RKO (cell line): Measurements from ENCODE around the gene TOP1.

Source experiments
- DNase-seq: peaks from one replicate; pipeline ENCODE4 v3.0.0-alpha.2; 2016; ENCODE audit warnings: low spot score

Gene TOP1

GRCh38 chr20:41038149-41038877 lies 9.7 kb downstream of the TOP1 start:
- no peak for DNase-seq

DNA sequence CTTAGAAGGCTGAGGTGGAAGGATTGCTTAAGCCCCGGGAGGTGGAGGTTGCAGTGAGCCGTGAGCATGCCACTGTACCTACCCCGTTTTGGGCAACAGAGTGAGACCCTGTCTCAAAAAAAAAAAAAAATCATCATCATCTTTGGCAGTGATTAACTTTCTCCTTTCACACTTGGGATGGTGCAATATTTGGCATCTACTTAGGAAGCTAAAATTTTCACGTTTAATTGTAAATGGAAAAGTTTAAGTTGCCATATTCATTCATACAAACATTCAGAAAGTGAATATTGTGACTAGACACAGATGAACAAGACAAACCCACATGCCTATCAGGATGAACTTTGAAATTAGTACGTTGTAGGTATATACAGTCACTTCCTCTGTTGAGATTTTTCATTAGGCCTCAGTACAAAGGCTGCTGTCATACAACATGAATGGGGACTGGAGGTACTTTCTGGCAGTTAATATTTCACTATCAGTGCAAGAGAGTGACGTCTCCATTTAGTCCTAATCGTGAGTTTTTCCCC lies 10.3 kb downstream of the TOP1 start:
- no peak for DNase-seq

DNA sequence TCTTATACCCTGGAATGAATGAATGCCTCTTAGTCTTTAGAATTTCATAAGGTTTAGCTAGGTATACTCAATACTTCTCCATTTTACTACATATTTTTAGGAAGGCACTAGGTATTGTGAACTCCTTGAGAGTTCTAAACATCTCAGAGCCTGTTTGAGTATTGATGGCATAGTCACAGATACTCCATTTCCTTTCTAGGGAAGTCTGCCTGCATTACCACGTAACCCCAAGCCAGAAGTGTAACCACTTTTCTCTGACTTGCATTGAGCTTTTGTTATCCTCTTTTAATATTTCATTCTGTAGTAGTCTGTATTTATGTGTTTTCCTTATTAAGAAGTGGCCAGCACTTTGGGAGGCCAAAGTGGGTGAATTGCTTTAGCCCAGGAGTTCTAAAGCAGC lies 12.2 kb downstream of the TOP1 start:
- no peak for DNase-seq

DNA sequence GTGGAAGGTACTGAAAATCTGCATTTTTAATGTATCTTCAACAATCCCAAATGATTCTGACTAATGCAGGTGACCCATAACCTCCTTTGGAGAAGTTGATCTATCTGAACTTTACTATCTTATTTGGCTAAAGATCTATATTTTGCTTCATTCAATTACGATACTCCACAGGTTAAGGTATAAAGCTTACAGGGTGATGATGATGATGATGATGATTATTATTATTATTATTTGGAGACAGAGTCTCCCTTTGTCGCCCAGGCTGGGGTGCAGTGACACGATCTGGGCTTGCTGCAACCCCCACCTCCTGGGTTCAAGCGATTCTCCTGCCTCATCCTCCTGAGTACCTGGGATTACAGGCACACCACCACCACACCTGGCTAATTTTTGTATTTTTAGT lies 13.1 kb downstream of the TOP1 start:
- no peak for DNase-seq

DNA sequence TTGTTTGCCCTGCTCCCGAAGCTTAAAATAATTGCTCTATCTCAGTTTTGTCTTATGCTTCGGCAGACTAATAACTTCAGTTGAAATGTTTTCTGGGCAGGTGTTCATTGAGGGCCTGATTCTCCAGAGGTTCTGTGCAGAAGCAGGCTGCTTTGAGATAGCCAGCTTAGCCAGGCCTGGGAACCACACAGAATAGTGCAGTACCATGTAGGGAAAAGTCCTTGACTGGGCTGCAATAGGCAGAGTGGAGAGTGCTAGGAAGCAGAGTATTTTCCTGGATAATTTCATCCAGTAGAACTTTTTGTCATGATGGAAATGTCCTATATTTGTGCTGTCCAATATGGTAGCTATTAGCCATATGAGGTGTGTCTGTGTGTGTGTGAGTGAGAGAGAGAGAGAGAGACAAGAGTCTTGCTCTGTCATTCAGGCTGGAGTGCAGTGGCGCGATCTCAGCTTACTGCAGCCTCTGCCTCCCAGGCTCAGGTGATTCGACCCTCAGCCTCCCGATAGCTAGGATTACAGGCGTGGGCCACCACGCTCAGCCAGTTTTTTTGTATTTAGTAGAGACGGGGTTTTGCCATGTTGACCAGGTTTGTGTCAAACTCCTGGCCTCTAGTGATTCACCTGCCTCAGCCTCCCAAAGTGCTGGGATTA lies 15.9 kb downstream of the TOP1 start:
- no peak for DNase-seq

- DNase-seq: no peak
These were observed 17.0 kb downstream of the TOP1 start for GRCh38 chr20:41045671-41046070.

GRCh38 chr20:41046716-41047115 lies 18.1 kb downstream of the TOP1 start:
- peak; percentile 56 for DNase-seq

GRCh38 chr20:41047279-41047974 lies 18.8 kb downstream of the TOP1 start:
- DNase-seq: no peak

GRCh38 chr20:41047975-41048305 lies 19.3 kb downstream of the TOP1 start:
- DNase-seq: no peak

- no peak for DNase-seq
These were observed 20.1 kb downstream of the TOP1 start for GRCh38 chr20:41048461-41049301.

GRCh38 chr20:41049451-41049850 lies 20.8 kb downstream of the TOP1 start:
- no peak for DNase-seq

DNA sequence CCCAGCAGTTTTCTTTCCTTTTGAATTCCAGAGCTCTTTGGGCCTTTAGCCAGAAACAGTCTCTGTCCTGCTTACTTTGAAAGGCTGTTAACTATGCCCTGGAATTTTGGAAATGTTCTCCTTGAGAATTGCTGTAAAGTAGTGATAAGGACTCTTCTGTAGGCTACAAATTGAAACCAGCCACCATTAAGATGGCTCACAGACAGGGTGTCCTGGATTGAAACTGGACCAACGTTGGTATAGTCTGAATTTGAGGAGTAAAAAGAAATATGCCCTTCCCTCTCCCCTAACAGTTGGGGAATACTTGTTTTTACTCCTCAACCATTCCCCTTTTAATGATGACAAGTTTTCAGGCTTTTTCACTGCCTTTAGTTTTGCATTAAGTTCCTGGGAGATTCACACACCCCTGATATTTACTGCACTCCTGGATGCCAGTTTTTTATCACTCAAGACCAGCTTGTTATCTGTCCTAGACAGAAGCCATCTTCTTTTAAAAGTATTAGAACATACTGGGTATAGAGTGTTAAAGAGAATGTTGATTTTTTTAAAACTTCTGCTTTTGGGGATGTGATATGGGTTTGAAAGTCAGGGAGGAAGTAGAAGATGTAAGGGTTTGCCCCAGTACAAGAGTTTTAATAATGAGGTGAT lies 21.9 kb downstream of the TOP1 start:
- DNase-seq: no peak

GRCh38 chr20:41051009-41051825 lies 22.6 kb downstream of the TOP1 start:
- DNase-seq: no peak

DNA sequence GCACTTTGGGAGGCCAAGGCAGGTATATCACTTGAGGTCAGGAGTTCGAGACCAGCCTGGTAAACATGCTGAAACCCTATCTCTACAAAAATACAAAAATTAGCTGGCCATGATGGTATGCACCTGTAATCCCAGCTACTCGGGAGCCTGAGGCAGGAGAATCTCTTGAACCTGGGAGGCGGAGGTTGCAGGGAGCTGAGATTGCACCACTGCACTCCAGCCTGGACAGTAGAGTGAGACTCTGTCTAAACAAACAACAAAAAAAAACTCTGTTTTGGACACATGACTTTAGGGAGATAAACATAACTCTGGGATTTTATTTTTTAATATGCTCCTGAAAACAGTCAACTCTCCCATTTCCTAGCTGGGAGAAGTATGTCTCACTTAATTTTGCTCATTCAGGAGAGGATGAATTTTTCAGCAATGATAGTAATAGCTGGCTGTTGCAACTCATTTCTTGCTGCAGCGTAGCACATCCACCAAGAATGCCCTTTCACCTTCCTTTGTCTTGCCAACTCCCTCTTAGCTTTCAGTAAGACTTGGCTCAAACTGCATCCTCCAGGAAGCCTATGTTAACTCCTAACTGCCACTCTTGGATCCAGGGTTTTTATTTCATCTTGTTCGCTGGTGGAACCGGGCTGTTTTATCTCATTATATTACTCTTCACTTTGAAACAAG lies 24.3 kb downstream of the TOP1 start:
- DNase-seq: no peak

DNA sequence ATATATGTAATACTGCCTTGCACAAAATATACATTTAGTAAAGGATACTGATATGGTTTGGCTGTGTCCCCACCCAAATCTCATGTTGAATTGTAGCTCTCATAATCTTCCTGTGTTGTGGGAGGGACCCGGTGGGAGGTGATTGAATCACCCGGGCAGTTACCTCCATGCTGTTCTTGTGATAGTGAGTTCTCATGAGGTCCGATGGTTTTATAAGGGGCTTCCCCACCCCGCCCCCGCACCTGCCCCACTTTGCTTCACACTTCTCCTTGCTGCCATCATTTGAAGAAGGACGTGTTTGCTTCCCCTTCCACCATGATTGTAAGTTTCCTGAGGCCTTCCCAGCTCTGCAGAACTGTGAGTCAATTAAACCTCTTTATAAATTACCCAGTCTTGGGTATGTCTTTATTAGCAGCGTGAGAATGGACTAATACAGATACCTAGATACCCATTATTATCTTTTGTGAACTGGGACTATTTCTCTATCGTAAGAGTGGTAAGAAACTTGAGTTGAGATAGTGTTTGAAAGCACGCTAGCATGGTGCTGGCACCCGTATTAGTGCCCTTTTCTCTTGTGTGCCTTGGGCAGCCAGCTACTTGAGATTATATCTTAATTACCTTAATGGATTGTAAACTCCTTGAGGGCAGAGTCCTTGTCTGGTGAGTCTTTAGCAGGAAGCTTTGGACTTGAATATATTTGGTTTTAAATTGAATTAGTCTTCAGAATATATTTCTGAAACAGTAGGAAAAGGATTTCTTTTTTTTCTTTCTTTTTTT lies 25.6 kb downstream of the TOP1 start:
- no peak for DNase-seq

- DNase-seq: no peak
These were observed 26.2 kb downstream of the TOP1 start for GRCh38 chr20:41054847-41055230.

GRCh38 chr20:41055679-41056078 lies 27.1 kb downstream of the TOP1 start:
- no peak for DNase-seq

DNA sequence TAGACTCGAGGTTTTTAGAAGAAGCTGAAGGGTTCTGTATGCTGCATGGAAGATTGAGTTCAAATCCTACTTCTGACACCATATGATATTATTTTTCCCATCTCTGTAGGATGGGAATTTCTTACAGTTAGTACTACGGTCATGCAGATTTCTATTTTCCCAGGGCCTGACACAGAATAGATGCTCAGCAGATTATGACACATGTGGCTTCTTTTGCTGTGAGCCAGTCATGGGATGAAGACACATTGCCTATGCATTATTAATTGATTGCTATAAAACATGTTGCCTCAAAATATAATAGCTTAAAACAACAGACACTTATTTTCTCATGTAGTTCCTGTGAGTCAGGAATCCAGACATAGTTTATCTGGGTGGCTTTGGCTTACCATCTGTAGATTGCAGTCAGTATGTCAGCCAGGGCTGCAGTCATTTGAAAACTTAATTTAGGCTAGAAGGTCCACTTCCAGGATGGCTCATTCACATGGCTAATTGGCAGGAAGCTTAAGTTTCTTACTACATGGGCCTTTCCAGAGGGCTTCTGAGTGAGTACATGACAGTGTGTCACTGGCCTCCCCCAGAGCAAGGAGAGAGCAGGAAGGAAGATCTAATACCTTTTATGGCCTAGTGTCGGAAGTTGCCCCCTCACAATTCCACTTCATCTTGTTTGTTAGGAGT lies 29.5 kb downstream of the TOP1 start:
- DNase-seq: peak; percentile 95
